PC-3 (cell line): ENCODE measurements around the gene UBASH3B.

ENCODE experiments used
- CTCF ChIP-seq: fragments of 300-600 bp; sonication (generic); conservative IDR thresholded peaks from 2 replicates; pipeline ENCODE4 v1.5.1; 2017; ENCODE audit warnings: antibody characterized with exemption, low read depth, mild to moderate bottlenecking, low read length
- EZH2 ChIP-seq: fragments of 300-600 bp; sonication (generic); IDR thresholded peaks from one replicate; pipeline ENCODE4 v1.6.1; 2017; ENCODE audit warnings: antibody characterized with exemption, mild to moderate bottlenecking, low read length; ENCODE audit not compliant: unreplicated experiment

GRCh38 chr11:122836916-122837315, 181.4 kb downstream of the UBASH3B start:
- no peak for TF ChIP-seq CTCF
- no peak for TF ChIP-seq EZH2
